ENCODE data around the gene RBM33.

- TF ChIP-seq POLR2A (IDR thresholded peaks at IDR 0.05; ENCODE audit: low read length), result no peak
- TF ChIP-seq HDAC2 (IDR thresholded peaks at IDR 0.05), result no peak
- TF ChIP-seq CTCF (IDR thresholded peaks at IDR 0.05), result no peak
- TF ChIP-seq SREBF2 (IDR thresholded peaks at IDR 0.05), result no peak
- no peak for TF ChIP-seq CEBPB (IDR thresholded peaks at IDR 0.05)
Observed at GRCh38 chr7:155750255-155751125, 106.0 kb downstream of the RBM33 start.

Data from A549 (cell line).